ENCODE measurements around the gene UGT1A8. TPM values are rescaled to one million over a fixed set of nuclear protein-coding genes. Genes with fewer than 3 reads are reported as not detected.
"Not testable (repeated sequence)": the region's sequence is repeated elsewhere in the genome, so short reads cannot be mapped to it uniquely, and the experiment has no call there.

Gene UGT1A8
- total and polyA plus RNA-seq, 7 donors, result not detected

DNA sequence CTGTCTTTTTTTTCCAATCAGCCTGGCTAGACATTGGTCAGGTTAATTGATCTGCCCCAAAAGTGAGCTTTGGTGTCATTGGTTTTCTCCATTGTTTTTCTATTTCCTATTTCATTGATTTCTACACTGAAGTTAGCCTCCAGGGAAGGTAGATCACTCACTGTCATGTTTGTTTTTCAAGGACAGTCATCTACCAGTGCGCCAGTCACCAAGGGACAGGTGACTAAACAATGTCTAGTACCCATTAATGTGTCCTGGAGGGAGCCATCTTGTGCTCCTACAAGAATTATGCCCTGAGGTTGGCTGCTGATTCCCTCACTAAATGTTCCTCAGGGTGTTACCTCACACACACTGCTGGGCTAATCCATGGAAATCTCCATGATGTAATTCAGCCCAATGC lies 33.2 kb upstream of the UGT1A8 start:
- Histone ChIP-seq H3K27me3 (ENCODE audit: insufficient read depth in 3 of 3, low read length in 2 of 3) (peaks cover 0 to 2% (median 0%) of the 10 kb centered on the region in 3 donors), H3K9me3 (no peaks in the 10 kb centered on the region), H3K36me3 (ENCODE audit: insufficient read depth in 1 of 2, low read depth in 1 of 2) (no peaks in the 10 kb centered on the region), H3K4me1 (no peaks in the 10 kb centered on the region), H3K27ac (no peak overlapping the region), H3K4me3 (no peak overlapping the region)
- TF ChIP-seq, protein P1, sequence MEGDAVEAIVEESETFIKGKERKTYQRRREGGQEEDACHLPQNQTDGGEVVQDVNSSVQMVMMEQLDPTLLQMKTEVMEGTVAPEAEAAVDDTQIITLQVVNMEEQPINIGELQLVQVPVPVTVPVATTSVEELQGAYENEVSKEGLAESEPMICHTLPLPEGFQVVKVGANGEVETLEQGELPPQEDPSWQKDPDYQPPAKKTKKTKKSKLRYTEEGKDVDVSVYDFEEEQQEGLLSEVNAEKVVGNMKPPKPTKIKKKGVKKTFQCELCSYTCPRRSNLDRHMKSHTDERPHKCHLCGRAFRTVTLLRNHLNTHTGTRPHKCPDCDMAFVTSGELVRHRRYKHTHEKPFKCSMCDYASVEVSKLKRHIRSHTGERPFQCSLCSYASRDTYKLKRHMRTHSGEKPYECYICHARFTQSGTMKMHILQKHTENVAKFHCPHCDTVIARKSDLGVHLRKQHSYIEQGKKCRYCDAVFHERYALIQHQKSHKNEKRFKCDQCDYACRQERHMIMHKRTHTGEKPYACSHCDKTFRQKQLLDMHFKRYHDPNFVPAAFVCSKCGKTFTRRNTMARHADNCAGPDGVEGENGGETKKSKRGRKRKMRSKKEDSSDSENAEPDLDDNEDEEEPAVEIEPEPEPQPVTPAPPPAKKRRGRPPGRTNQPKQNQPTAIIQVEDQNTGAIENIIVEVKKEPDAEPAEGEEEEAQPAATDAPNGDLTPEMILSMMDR (IDR thresholded peaks at IDR 0.05), result no peak
- intact Hi-C loops (cut with DNase I), result no loop called here
- ATAC-seq, result no peak
- DNase-seq, result no peak
- 95 to 96% (median 96%) methylated on average over 1 of the region's 1 CpG for WGBS, 3 donors

DNA sequence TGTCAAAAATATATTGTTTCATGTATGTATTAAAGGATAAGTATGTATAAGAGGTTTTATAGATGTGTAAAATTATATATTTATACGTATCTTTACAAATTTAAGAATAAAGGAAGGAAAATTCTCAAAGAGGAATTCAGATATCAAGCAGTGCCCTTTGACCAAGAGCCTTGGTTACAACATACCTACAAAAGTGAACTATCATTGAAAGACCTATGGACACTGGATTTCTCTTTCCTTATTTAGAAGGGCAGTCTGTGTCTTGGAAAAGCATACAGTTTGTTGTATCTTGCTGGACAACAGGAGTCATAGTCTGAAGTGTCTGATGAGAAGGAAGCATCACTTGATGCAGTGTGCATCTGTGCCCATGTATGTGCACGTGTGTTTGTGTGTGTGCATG lies 29.0 kb upstream of the UGT1A8 start:
- H3K4me1 ChIP-seq, result no peaks in the 10 kb centered on the region
- no peaks in the 10 kb centered on the region for H3K9me3 ChIP-seq
- DNase-seq, result no peak
- 90 to 94% (median 90%) methylated on average over 2 of the region's 2 CpGs for WGBS, 3 donors
- H3K27ac ChIP-seq, result no peak overlapping the region
- ATAC-seq, result no peak
- H3K4me3 ChIP-seq, result no peak overlapping the region
- intact Hi-C loops (cut with DNase I), result no loop called here
- TF ChIP-seq, protein P1 (IDR thresholded peaks at IDR 0.05), result no peak
- peaks cover 0 to 2% (median 0%) of the 10 kb centered on the region in 3 donors for H3K27me3 ChIP-seq (ENCODE audit: insufficient read depth in 3 of 3, low read length in 2 of 3)
- H3K36me3 ChIP-seq (ENCODE audit: insufficient read depth in 1 of 2, low read depth in 1 of 2), result no peaks in the 10 kb centered on the region

DNA sequence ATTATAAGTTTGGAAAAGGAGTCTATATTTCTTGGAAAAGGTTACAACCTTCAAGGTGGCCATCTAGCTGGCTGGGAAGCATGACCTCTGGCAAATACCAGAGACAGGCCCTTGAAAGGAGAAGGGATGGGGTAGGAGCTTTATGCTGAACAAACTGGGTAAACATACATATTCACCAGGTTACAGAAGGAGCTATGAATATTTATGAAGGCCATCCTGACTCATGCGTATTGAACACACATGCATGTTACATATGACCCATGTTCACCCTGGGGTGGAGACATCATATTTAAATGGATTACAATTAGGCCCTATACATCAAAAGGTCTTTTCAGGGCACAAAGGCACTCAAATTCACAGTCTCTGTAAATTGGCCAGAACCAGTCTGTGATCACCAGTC lies 24.7 kb upstream of the UGT1A8 start:
- H3K27me3 ChIP-seq (ENCODE audit: insufficient read depth in 3 of 3, low read length in 2 of 3); intact Hi-C loops (cut with DNase I): not testable (repeated sequence)

DNA sequence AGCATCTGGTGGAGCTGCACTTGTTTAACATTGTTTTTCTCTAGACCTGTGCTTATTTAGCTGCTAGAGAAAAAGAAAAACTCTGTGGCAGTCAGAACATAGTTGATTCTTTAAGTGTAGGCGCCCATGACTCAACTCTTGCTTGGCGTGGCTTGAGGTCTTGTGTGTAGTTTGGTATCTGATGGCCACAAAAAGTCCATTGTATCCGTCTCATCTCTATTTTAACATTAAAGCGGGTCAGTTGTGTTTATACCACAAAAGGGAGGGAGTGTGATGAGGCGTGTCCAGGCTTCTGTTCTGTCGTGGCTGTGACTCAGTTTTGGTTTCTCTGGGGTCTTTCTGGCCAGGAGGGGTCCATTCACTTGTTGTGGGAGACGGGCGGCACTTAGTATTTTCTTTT lies 24.2 kb upstream of the UGT1A8 start:
- no peaks in the 10 kb centered on the region for H3K4me1 ChIP-seq
- DNase-seq (no peak), ATAC-seq (no peak)
- no peak overlapping the region for H3K27ac ChIP-seq
- no peaks in the 10 kb centered on the region for H3K9me3 ChIP-seq
- no peak overlapping the region for H3K4me3 ChIP-seq
- TF ChIP-seq, protein P1 (IDR thresholded peaks at IDR 0.05), result no peak
- intact Hi-C loops (cut with DNase I), result no loop called here
- no peaks in the 10 kb centered on the region for H3K36me3 ChIP-seq (ENCODE audit: insufficient read depth in 1 of 2, low read depth in 1 of 2)
- 80 to 84% (median 82%) methylated on average over 8 of the region's 8 CpGs for WGBS, 3 donors
- H3K27me3 ChIP-seq (ENCODE audit: insufficient read depth in 3 of 3, low read length in 2 of 3), result no peaks in the 10 kb centered on the region

More for the DNA sequence above, 24.7 kb upstream of the UGT1A8 start:
- not testable (repeated sequence) for H3K36me3 ChIP-seq (ENCODE audit: insufficient read depth in 1 of 2, low read depth in 1 of 2); ATAC-seq; H3K27ac ChIP-seq; DNase-seq; H3K4me3 ChIP-seq; H3K4me1 ChIP-seq; H3K9me3 ChIP-seq
- 90 to 100% (median 95%) methylated on average over 1 of the region's 1 CpG for WGBS, 3 donors

DNA sequence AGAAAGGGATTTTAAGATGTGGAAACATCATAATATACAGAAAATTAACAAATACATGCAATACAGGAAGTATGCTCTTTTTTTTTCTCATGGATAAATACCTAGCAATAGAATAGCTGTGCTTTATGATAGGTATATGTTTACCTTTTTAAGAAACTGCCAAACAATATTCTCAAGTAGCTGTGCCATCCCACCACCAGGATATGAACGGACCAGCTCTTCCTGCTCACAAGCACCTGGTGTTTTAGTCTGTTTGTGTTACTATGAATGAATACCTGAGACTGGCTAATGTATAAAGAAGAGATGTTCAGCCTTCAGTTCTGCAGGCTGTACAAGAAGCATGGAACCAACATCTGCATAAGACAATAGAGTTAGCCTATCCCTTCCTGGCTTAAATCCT lies 19.9 kb upstream of the UGT1A8 start:
- Histone ChIP-seq H3K27me3 (ENCODE audit: insufficient read depth in 3 of 3, low read length in 2 of 3) (peaks cover 0 to 5% (median 0%) of the 10 kb centered on the region in 3 donors), H3K4me3 (no peak overlapping the region), H3K36me3 (ENCODE audit: insufficient read depth in 1 of 2, low read depth in 1 of 2) (no peaks in the 10 kb centered on the region), H3K27ac (no peak overlapping the region), H3K9me3 (no peaks in the 10 kb centered on the region), H3K4me1 (no peaks in the 10 kb centered on the region)
- 61 to 71% (median 65%) methylated on average over 1 of the region's 1 CpG for WGBS, 3 donors
- ATAC-seq (no peak), DNase-seq (no peak)
- TF ChIP-seq, protein P1 (IDR thresholded peaks at IDR 0.05), result no peak
- intact Hi-C loops (cut with DNase I), result no loop called here
